Measurements from ENCODE around the gene SRBD1. TPM values are rescaled to one million over a fixed set of nuclear protein-coding genes. Genes with fewer than 3 reads are reported as not detected.

The SRBD1 gene
- total RNA-seq, 2 experiments from 2014 or later = 21.3 to 22.6 TPM

DNA sequence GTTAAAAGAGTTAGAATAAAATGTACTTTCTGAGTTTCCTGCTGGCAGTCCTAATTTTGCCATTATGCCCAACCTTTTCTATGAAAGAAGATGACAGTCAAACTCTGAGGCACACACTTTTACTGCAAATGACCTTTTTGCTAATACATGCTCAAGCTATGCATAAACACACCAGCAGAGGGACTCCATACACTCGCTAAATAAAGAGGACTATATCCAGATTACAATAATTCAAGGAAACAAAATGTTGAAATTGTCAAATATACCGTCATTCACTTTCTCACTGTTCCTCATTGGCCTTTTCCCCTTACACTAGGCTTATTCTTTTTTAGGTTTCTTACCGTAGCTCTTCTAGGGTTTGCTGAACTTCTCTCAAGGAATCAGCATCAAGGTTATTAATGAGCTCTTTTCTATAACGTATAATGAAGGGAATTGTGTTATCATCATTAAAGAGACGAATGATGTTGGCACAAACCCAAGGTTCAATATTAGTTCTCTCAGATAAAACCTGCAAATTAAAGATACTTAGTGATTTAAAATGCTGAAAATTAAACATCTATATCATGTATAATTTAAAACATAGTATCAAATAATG, 25.7 kb downstream of the SRBD1 start:
- no peaks in the 10 kb centered on the region for H3K27me3 Mint-ChIP-seq (ENCODE audit: low read depth)
- no peak overlapping the region for H3K4me3 Mint-ChIP-seq
- CTCF ChIA-PET = interaction anchor here (0.6 to 1.3 kb wide), 7 partner anchors 11 to 92 kb away, joined by 3 to 6 read pairs (median 3); partner anchors contain the start of gene SRBD1
- intact Hi-C loops (cut with micrococcal nuclease) = loop anchor here (1.0 kb wide), 2 partner anchors 25 to 193 kb away; no protein-coding TSS in a partner anchor
- H3K9me3 Mint-ChIP-seq = no peaks in the 10 kb centered on the region
- H3K36me3 Mint-ChIP-seq (ENCODE audit: low read depth) = peaks cover 9% of the 10 kb centered on the region
- peaks cover 17% of the 10 kb centered on the region for H3K4me1 Mint-ChIP-seq (ENCODE audit: low read depth)
- H3K27ac Mint-ChIP-seq = no peak overlapping the region
- DNase-seq = peak; percentile 8

DNA sequence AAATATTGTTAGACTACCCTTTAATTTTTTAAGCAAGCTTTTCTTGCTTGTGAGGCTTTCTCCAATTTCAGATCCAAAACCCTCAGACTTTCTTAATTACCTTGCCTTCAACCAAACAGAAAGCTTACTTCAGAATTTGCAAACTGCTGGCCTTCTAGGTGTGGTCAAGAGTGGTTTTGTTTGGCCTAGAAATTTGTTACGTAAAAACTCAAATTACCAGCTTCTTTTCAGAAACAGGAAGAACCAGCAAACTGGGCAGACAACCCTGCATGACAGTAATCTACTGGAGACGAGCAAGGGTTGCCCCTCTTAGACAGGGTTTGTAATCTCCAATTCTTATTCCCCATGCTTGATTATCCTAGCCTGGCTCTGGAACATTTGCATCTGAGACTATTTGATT, 27.1 kb downstream of the SRBD1 start:
- Mint-ChIP-seq H3K36me3 (ENCODE audit: low read depth) (peaks cover 8% of the 10 kb centered on the region), H3K27ac (no peak overlapping the region), H3K9me3 (no peaks in the 10 kb centered on the region), H3K27me3 (ENCODE audit: low read depth) (no peaks in the 10 kb centered on the region), H3K4me1 (ENCODE audit: low read depth) (peaks cover 13% of the 10 kb centered on the region), H3K4me3 (no peak overlapping the region)
- no peak for DNase-seq
- CTCF ChIA-PET = interaction anchor here (0.5 kb wide), 1 partner anchor 53 kb away, joined by 3 read pairs; no protein-coding TSS in a partner anchor
- intact Hi-C loops (cut with micrococcal nuclease) = no loop called here

GRCh38 chr2:45582522-45582921, 28.5 kb downstream of the SRBD1 start:
- Mint-ChIP-seq H3K4me1 (ENCODE audit: low read depth) (peaks cover 2% of the 10 kb centered on the region), H3K27ac (no peak overlapping the region), H3K4me3 (no peak overlapping the region), H3K36me3 (ENCODE audit: low read depth) (peaks cover 13% of the 10 kb centered on the region), H3K9me3 (no peaks in the 10 kb centered on the region), H3K27me3 (ENCODE audit: low read depth) (no peaks in the 10 kb centered on the region)
- intact Hi-C loops (cut with micrococcal nuclease) = no loop called here
- no peak for DNase-seq
- CTCF ChIA-PET = no interaction called here

- peak; percentile 40 for DNase-seq
- no peak overlapping the region for H3K27ac Mint-ChIP-seq
- no peaks in the 10 kb centered on the region for H3K9me3 Mint-ChIP-seq
- H3K4me3 Mint-ChIP-seq = no peak overlapping the region
- no peaks in the 10 kb centered on the region for H3K27me3 Mint-ChIP-seq (ENCODE audit: low read depth)
- H3K4me1 Mint-ChIP-seq (ENCODE audit: low read depth) = peaks cover 2% of the 10 kb centered on the region
- peaks cover 11% of the 10 kb centered on the region for H3K36me3 Mint-ChIP-seq (ENCODE audit: low read depth)
- intact Hi-C loops (cut with micrococcal nuclease) = loop anchor here (1.0 kb wide), 2 partner anchors 84 to 597 kb away; no protein-coding TSS in a partner anchor
- CTCF ChIA-PET = interaction anchor here (0.6 kb wide), 1 partner anchor 31 kb away, joined by 5 read pairs; no protein-coding TSS in a partner anchor
Observed at GRCh38 chr2:45578056-45578843, 32.8 kb downstream of the SRBD1 start.

- Mint-ChIP-seq H3K4me3 (no peak overlapping the region), H3K9me3 (no peaks in the 10 kb centered on the region), H3K36me3 (ENCODE audit: low read depth) (peaks cover 14% of the 10 kb centered on the region), H3K27ac (no peak overlapping the region), H3K4me1 (ENCODE audit: low read depth) (peaks cover 2% of the 10 kb centered on the region), H3K27me3 (ENCODE audit: low read depth) (no peaks in the 10 kb centered on the region)
- intact Hi-C loops (cut with micrococcal nuclease) = no loop called here
- CTCF ChIA-PET = interaction anchor here (0.6 to 1.0 kb wide), 5 partner anchors 30 to 593 kb away, joined by 3 to 7 read pairs (median 4); partner anchors contain the start of gene SRBD1
- DNase-seq = no peak
Observed at GRCh38 chr2:45577441-45577840, 33.6 kb downstream of the SRBD1 start.

DNA sequence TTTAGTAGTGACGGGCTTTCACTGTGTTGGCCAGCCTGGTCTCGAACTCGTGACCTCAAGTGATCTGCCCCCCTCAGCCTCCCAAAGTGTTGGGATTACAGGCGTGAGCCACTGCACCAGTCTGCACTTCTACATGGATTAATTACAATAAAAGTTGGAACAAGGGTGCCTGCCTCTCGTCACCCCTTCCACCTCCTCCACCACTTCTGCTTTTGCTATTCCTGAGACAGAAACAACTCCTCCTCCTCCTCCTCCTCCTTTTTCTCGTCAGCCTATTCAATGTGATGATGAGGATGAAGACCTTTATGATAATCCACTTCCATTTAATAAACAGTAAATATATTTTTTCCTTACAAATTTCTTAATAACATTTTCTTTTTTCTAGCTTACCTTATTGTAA, 35.2 kb downstream of the SRBD1 start:
- Mint-ChIP-seq H3K27me3 (ENCODE audit: low read depth) (no peaks in the 10 kb centered on the region), H3K4me1 (ENCODE audit: low read depth) (peaks cover 5% of the 10 kb centered on the region)
- CTCF ChIA-PET = interaction anchor here (0.7 kb wide), 1 partner anchor 591 kb away, joined by 3 read pairs; no protein-coding TSS in a partner anchor

DNA sequence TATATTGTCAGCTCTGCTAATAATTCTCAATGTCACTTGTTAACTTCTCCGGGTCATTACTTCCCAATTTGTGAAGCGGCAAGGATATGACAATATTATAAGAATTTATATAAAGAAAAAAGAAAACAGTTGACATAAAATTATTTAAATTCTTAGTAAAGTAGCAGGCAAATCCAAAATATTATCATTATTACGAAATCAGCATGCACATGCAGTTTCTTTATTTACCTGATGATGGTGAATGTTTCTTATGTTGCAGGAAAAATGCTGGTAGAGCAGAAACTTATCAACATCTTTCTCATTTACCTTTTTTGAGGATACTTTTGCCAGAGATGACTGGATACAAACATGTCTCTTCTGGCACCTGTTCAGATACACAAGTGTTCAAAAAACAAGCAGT, 38.1 kb downstream of the SRBD1 start:
- no peak for DNase-seq
- no peaks in the 10 kb centered on the region for H3K9me3 Mint-ChIP-seq
- intact Hi-C loops (cut with micrococcal nuclease) = no loop called here
- H3K36me3 Mint-ChIP-seq (ENCODE audit: low read depth) = peaks cover 30% of the 10 kb centered on the region
- CTCF ChIA-PET = interaction anchor here (0.7 kb wide), 1 partner anchor 887 kb away, joined by 3 read pairs; no protein-coding TSS in a partner anchor
- H3K27ac Mint-ChIP-seq = no peak overlapping the region
- H3K4me1 Mint-ChIP-seq (ENCODE audit: low read depth) = peaks cover 11% of the 10 kb centered on the region
- H3K4me3 Mint-ChIP-seq = no peak overlapping the region
- H3K27me3 Mint-ChIP-seq (ENCODE audit: low read depth) = no peaks in the 10 kb centered on the region

More for the DNA sequence above, 35.2 kb downstream of the SRBD1 start:
- Mint-ChIP-seq H3K9me3 (no peaks in the 10 kb centered on the region), H3K27ac (no peak overlapping the region), H3K4me3 (no peak overlapping the region), H3K36me3 (ENCODE audit: low read depth) (peaks cover 19% of the 10 kb centered on the region)
- intact Hi-C loops (cut with micrococcal nuclease) = no loop called here
- DNase-seq = no peak

GRCh38 chr2:45571940-45572339, 39.1 kb downstream of the SRBD1 start:
- Mint-ChIP-seq H3K36me3 (ENCODE audit: low read depth) (peaks cover 29% of the 10 kb centered on the region), H3K4me3 (no peak overlapping the region), H3K27me3 (ENCODE audit: low read depth) (no peaks in the 10 kb centered on the region), H3K9me3 (no peaks in the 10 kb centered on the region), H3K27ac (no peak overlapping the region), H3K4me1 (ENCODE audit: low read depth) (peaks cover 15% of the 10 kb centered on the region)
- DNase-seq = no peak
- CTCF ChIA-PET = no interaction called here
- intact Hi-C loops (cut with micrococcal nuclease) = no loop called here

- intact Hi-C loops (cut with micrococcal nuclease) = no loop called here
- H3K4me1 Mint-ChIP-seq (ENCODE audit: low read depth) = peaks cover 15% of the 10 kb centered on the region
- DNase-seq = no peak
- no peaks in the 10 kb centered on the region for H3K27me3 Mint-ChIP-seq (ENCODE audit: low read depth)
- CTCF ChIA-PET = interaction anchor here (0.6 to 1.2 kb wide), 2 partner anchors 14 to 363 kb away, joined by 3 to 5 read pairs; no protein-coding TSS in a partner anchor
- no peaks in the 10 kb centered on the region for H3K9me3 Mint-ChIP-seq
- peaks cover 29% of the 10 kb centered on the region for H3K36me3 Mint-ChIP-seq (ENCODE audit: low read depth)
- no peak overlapping the region for H3K27ac Mint-ChIP-seq
- no peak overlapping the region for H3K4me3 Mint-ChIP-seq
Observed at GRCh38 chr2:45570671-45571334, 40.3 kb downstream of the SRBD1 start.

DNA sequence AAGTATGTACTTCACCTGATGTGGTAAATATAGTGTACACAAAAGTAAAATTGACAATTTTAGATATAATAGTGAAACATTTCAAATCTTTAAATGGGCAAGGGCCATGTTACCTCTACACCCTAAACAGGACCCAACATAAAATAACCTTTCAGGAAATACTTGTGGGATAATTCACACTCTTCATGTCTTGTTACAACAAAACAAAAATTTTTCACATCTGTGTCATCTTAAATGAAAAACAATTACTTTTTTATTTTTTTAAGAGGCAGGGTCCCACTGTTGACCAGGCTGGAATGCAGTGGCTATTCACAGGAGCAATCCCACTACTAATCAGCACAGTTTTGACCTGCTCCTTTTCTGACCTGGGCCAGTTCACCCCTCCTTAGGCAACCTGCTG, 42.1 kb downstream of the SRBD1 start:
- Mint-ChIP-seq H3K4me3 (no peak overlapping the region), H3K9me3 (no peaks in the 10 kb centered on the region), H3K27ac (peak overlapping the region; percentile 68), H3K4me1 (ENCODE audit: low read depth) (peaks cover 19% of the 10 kb centered on the region), H3K27me3 (ENCODE audit: low read depth) (no peaks in the 10 kb centered on the region), H3K36me3 (ENCODE audit: low read depth) (peaks cover 29% of the 10 kb centered on the region)
- intact Hi-C loops (cut with micrococcal nuclease) = loop anchor here (1.0 to 5.0 kb wide), 6 partner anchors 15 to 1207 kb away; partner anchors contain the start of genes CAMKMT, PREPL and PRKCE
- no peak for DNase-seq
- CTCF ChIA-PET = no interaction called here

- intact Hi-C loops (cut with micrococcal nuclease) = loop anchor here (1.0 to 5.0 kb wide), 6 partner anchors 14 to 1206 kb away; partner anchors contain the start of genes CAMKMT, PREPL and PRKCE
- CTCF ChIA-PET = interaction anchor here (1.3 to 1.8 kb wide), 2 partner anchors 17 to 68 kb away, joined by 4 to 6 read pairs; no protein-coding TSS in a partner anchor
- Mint-ChIP-seq H3K4me3 (peak overlapping the region; percentile 73), H3K9me3 (no peaks in the 10 kb centered on the region), H3K36me3 (ENCODE audit: low read depth) (peaks cover 27% of the 10 kb centered on the region), H3K4me1 (ENCODE audit: low read depth) (peaks cover 21% of the 10 kb centered on the region), H3K27ac (peak overlapping the region; percentile 95), H3K27me3 (ENCODE audit: low read depth) (no peaks in the 10 kb centered on the region)
- no peak for DNase-seq
Observed at GRCh38 chr2:45567974-45568789, 42.9 kb downstream of the SRBD1 start.

Data from activated naive CD4-positive, alpha-beta T cell treated with anti-CD3 and anti-CD28 coated beads for 36 hours (primary cell).